ENCODE data around the gene GOSR2.
"Not testable (repeated sequence)": the region's sequence is repeated elsewhere in the genome, so short reads cannot be mapped to it uniquely, and the experiment has no call there.

The GOSR2 gene

DNA sequence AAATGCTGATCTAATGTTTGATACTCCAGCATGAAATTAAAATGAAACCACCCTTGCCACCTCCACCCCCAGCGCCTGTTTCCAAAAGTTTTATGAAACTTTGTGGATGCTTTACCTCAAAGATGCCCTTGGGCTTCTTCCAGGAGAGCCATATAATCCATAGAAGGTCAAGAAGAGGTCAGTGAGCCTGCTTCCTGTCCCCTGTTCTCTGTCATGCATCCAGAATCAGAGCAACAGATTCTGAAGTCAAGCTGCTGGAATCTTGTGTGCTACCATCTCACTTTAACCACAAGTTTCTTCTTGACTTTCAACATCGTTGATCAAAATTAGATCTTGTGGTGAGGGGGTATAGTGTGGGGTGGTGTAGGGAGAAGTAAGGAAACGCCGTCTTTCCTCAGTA is 8.6 kb downstream of the GOSR2 start:
- no peak for DNase-seq

DNA sequence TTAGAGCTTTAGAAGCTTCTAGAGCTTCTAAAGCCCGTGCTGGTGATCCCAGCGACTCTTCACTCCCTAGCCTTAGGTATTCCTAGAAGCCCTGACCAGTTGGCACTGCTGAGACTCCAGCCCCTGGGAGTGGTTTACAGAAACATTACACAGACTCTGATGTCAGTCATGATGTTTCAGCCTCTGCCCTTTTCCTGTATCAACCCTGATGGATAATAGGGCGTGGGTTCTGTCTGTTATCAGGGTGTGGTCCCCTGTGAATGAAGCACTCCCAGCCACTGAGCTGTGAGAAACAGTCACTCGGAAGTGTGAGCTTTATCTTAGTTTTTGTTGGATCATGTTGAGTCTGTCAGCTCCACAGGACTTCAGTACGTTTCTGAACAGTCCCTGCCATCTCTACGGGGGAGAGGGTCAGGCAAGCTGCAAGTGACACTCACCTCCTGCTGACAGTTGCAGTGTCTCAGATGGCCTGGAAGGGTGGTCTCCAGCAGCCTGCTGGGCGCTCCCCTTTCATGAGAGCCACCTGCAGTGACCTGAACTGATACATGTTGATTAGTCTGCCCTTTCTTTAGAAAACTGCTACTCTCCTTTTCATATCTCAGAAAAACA is 12.8 kb downstream of the GOSR2 start:
- DNase-seq: peak; percentile 16

DNA sequence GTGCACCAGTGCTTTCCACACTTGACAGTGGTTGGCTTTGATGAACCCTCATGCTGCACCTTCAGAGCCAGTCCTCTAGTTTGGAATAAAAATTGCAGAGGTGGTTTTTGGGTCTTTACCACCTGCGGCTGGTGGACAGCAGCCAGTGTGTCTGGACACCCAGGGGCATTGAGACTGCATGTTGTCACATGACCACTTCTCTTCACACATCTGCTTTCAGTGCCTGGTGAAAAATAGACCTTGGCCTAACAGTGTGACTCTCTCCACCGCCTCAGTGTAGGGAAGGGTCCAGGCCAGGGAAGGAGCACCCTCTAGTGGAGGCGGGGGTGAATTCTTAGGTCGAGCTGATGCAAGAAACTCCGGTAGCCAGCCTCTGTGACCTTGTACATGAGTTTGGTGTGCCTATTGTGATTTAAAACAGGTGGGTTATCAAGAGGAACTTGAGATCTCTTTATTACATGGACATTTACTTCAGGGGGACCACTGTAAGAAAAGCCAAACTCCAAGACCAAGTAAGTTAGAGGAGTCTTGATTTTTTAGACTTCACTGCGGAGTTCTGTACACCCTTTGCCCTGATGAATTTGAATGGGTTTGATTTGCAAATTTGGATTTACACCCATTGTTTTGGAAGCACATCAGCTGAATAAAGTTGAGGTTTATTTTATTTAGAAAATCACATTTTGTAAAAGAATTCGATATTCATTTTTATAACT is 17.9 kb downstream of the GOSR2 start:
- peak; percentile 77 for DNase-seq

DNA sequence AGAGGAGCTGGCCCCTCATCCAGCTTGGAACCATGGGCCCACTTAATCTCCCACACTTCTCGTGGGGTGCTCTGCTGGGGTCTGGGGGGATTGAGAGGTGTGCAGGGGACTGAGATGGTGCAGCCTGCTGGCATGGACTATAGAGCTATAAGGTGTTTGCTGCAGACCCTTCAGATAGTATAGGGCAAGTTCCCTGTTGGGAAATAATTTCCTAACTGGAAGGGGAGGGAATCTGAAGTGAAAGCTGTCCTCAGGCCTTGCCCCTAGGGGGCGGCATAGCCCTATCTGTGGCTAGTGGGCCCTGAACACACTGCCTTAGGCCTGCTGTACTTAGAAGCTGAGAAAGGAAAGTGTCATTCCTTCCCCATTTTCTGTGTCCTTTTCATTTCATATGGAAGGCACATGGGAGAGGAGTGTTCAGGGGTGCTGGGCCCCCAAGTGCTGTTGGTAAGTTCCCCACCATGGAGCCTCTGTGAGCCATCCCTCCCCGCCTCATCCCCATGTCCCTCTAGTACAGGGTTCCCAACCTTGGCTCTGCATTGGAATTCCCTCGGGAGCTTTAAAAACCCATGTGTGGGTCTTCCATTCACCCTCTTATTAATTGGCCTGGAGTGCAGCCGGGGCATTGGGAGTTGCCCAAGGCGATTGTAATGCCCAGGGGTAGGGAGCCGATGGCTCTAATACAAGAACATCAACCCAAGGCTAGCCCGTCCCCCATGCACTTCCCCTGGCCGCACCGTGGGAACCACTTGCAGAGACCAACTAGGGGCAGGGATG is 19.7 kb downstream of the GOSR2 start:
- DNase-seq: peak; percentile 77

DNA sequence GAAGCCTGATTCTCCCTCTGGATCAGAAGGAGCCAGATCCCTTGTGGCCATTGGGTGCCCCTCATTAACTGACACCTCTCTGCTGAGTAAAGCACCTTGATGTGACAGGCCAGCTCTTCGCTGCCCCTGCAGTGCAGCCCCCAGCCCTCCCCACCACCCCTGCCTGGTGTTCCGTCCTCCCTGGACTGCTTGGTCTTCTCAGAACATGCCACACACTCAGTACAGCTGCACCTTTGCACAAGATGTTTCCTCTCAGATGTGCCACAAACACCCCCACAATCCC is 20.2 kb downstream of the GOSR2 start:
- no peak for DNase-seq

DNA sequence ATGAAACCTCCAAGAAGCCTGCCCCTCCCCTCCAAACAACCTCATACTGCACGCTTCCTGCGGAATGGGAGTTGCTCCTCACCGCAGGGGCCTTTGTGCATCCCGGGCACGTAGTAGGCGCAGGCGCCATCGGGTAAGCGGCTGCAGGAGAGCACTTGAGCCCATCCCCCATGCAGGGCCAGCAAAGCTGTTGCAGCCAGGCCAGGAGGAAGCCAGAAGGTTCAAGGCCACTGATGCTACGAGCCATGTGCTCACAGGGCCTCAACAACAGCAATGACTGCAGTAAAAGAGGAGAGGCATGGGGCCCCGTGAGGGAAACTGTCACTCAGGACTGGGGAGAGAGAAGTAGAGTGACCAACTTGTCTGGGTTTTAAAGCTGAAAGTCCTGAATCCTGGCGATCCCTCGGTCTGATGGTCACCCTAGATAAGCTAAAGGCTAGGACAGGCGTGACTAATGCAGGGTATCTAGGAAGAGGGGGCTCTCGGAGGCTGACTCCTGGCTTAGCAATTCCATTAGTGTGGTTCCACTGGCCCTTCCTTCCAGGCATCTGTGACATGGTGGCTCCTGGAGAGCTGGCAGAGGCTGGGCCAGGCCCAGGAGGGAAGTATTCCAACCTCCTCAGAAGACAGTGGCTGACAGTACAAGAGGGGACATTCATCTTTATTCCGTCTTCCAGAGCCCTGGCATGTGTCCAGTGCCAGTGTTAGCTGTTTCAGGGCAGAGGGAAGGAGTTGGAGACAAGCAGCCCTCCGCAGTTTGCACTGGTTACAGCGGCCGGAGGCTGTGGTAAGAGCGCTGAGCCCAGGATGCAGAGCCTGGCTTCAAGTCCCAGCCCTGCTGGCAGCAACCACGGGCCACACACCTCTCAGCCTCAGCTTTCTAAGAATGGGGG is 20.8 kb downstream of the GOSR2 start:
- DNase-seq: peak; percentile 27

DNA sequence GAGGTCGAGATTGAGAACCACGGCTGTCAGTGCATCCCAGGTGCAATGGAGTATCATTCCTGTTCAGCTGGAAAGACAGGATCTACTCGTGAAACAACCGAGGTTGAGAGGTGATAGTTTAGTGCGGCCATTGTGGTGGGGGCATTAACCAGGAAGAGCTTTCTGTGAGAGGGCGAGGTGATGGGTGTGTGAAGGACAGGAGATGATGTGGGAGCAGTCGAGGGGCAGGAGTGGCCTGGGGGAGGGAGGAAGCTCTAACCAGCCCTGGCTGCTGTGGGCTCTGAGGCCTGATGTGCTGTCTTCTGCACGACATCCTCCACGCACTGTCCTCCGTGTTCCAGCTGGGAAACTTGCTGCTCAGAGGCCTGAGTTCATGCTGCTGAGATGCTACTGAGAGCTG is 22.0 kb downstream of the GOSR2 start:
- no peak for DNase-seq

DNA sequence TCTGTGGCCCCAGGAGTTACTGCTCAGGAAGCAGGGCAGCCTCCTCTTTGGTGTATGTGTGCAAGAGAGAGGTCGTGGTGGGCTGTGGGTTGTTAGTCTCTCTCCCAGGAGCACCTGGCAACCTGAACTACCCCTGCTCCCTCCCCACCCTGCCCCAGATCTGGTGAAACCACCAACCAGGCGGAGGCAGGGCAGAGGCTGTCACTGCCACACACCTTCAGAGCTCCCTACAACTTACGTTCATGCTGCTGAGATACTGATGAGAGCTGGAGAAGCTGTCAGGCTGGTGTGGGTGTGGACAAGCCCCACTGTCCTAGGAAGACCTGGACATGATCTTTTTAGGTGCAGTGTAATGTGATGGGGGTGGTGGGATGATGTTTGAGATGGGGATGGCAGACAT is 24.3 kb downstream of the GOSR2 start:
- no peak for DNase-seq

DNA sequence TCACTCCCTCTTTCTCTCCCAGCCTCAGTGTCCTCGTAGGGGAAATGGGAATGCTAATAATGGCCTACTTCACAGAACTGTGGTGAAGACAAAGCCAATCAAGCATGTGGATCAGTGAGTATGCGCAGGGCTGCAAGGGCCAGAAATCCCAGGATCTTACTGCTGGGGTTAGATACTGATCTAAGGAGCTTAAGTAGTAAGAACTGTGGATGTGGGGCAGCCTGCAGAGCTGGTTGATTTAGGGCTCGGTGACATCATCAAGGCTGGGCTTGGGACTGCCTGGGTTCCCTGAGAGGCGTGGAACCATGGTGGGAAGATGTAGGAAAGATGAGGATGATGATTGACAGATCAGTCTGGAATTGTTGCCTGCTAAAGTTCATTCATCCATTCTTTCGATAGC is 25.6 kb downstream of the GOSR2 start:
- no peak for DNase-seq

DNA sequence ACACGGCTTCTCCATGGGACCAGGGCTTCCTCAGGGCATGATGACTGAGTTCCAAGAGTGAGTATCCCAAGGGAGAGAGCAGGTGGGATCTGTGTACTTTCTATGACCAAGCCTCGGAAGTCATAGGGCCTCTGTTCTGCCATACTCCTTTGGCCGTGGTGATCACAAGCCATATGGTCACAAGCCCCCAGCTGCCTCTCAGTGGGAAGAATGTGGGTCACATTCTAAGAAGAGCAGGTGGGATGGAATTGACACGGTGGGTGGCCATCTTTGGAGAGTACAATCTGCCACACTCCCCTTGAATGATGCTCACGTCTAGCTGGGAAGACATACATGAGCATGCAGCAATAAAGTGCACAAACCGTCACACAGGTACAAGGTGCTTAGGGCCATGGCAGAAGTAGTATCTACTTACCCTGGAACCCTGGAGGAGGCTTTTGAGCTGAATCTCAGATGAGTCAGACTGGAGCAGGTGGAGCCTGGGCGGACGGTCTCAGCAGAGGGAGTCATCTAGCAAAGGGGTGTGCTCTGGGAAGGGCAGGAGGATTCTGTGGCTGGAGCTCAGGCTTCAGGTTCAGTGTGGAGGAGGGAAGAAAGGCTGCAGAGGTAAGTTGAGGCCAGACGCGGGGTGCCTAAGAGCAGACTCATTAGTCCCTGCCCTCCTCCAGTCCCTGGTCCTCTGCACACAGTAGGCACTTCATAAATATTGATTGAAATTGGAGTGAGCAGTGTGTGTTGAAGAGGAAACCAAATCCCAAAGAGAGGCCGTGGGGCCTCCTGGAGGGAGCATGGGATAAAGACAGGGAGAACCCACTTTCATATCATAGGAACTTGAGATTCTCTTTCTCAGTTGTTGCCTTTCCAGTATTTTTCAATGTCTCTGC is 26.6 kb downstream of the GOSR2 start:
- no peak for DNase-seq

DNA sequence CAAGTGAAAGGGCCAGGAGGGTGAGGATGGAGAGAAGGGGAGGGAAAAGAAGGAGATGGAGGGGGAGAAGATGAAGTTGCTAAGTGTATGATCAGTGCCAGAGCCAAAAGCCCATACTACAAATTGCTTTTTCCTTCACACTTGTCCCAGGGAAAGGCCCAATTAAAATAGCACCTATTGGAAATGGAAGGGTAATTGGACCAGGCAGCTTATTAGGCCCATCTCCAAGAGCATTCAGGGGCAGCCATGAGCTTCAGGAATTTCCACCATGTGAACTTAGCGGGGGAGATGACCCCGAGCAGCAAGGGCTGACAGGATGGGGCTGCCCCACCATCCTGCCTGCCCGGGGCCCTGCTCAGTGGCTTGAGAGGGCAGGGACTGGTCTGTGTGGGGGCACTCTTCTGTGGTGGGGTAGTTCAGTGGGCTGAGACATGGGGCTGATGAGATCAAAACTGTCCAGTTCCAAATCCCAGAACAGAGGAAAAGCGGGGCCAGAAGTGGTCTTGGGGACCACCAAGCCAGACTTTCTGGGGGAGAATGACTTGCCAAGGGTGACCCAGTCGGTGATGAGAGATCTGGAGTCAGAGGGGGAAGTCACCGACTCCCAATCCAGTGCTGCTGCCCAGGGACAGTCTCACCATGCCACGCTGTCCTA is 27.5 kb downstream of the GOSR2 start:
- DNase-seq: no peak

DNA sequence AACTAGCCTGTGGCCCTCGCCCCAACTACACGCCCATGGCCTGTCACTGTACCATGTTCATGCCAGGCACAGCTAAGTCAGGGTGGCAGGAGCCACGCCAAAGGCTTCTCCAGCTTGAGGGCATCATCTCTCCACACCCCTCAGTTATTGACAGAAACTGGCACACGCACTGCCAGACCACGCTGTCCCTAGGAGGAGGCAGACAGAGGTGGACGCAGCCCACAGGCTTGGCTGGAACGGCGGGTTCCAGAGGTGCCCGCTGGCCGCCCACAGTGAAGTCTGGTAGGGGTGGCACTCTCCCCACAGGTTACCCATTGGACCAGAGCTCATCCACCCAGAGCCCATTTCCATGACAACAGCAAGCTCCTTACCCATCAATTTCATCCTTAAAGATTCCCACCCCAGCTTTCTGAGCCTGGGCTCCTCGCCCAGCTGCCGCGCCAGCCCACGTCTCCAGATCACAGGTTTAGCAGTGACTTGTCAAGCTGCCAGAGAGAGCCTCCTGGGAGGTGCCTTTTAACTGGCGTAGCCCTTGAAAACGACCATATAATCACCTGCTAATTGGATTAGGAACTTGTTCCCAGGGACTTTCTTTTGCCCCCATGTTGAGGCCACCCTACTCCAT is 28.1 kb downstream of the GOSR2 start:
- DNase-seq: no peak

DNA sequence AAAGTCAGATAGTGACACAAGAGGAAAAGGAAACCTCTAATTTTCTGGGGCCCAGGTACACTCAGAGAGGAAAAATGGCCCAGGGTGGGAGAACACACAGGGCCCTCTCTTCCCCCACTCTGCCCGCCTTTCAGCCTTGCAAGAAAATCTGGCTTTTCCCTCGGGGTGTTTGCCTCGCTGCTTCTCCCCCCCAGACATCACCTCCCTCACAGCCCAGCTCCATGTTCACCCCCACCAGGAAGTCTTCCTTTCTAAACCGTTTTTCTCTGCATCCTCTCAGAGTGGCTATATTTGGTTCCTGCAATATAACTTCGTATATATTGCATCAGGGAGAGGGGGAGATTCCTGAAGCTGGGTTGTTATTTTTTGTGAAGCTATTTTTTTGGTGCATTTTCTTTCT is 28.7 kb downstream of the GOSR2 start:
- DNase-seq: no peak

DNA sequence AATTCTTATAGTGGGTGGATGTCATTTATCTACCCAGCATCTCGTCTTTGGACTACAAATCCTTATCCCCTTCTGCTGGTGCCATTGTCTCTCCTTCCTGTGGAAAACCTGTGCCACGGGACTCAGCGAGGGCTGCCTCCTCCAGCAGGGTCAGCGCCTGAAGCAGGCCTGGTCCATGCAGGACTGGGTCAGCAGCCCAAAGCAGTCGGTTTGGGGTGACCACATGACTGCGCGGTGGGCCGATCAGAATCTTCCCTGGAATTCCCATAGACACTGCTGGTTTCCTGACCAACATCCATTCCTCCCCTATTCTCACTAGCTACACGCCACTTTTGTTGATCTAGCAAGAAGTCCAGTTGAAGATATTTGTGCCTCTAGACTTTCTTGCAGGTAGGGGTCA is 29.2 kb downstream of the GOSR2 start:
- DNase-seq: no peak

DNA sequence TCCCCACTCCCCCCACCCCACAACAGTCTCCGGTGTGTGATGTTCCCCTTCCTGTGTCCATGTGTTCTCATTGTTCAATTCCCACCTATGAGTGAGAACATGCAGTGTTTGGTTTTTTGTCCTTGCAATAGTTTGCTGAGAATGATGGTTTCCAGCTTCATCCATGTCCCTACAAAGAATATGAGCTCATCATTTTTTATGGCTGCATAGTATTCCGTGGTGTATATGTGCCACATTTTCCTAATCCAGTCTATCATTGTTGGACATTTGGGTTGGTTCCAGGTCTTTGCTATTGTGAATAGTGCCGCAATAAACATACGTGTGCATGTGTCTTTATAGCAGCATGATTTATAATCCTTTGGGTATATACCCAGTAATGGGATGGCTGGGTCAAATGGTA is 30.2 kb downstream of the GOSR2 start:
- DNase-seq: not testable (repeated sequence)

DNA sequence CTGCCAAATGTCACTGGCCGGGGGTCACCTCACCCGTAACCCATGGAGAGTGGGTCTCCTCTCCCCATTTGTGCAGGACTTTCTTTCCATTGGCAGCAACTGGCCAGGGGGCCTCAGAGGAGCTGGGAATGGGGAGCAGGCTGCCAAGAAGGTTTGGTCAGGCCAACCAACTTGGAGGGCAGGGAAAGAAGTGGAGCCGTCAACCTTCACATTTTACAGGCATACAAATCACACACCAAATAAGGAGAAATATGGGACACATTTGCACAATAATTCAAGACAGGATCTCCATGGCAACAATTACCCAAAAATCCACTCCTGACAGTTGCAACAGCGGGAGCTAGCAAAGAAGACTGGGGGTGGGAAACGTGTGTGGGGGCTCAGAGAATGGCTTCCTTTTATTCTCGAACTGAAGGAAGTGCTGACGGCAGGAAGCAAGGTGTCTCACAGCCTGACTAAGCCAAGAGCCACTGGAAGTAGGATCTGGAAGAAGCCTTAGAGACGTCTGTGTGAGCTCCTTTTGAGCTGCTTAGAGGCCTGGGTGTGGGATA is 35.2 kb downstream of the GOSR2 start:
- peak; percentile 55 for DNase-seq

DNA sequence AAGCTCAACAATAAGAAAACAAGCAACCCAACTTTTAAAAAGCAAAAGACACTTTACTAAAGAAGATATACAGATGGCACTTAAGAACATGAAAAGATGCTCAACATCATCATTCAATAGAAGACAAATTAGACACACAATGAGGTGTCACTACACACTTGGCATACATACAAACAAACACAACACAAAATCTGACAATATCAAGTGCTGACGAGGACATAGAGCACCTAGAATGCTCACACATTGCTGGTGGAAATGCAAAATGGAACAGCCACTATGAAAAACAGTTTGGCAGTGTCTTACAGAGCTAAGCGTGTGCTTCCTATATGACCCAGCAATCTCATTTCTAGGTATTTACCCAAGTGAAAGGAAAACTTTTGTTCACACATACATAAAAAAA is 37.2 kb downstream of the GOSR2 start:
- DNase-seq: no peak

DNA sequence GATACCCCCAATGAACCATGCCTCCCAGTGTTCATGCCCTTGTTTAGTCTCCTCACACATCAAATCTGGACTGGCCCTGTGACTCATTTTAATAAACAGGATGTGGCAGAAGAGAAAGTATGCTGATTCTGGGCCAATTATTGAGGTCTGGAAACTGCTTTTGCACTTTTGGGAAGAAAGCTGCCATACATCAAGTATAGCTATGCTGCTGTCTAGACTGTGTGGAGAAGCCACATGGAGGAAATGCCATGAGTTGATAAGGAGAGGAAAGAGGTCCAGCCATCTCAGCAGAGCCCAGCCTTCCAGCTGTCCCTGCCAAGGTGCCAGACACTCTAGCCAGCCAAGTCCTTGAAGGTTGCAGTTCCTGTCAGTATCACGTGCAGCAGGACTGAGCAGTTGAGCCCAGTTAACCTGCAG is 39.4 kb downstream of the GOSR2 start:
- DNase-seq: peak; percentile 73

DNA sequence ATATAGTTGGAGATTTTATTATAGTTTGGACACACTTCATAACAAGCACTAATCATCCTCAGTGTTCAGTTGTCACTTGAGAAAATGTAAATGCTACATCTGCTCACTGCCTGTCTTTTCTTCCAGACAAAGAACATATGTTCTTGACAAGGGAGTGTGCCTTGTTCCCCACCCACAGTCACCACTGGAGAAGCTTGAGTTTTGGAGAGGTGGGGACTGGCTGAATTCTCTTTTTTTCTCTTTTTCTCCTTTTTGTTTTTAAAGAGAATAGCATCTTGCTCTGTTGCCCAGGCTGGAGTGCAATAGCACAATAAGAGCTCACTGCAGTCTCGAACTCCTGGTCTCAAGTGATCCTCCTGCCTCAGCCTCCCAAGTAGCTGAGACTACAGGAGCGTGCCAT is 40.6 kb downstream of the GOSR2 start:
- DNase-seq: no peak

Data from fibroblast of skin of scalp (primary cell).